GM12874 (cell line): ENCODE data around the gene EGF.

Experiments used
- CTCF ChIP-seq: IDR thresholded peaks from 2 replicates; pipeline ENCODE4 v1.5.1; 2011; ENCODE audit warnings: low read depth, mild to moderate bottlenecking, control low read depth, low read length, moderate library complexity; ENCODE audit not compliant: insufficient read depth

Gene EGF

GRCh38 chr4:109947918-109948317 lies 35.2 kb downstream of the EGF start:
- no peak for TF ChIP-seq CTCF

- no peak for TF ChIP-seq CTCF
Measured at GRCh38 chr4:109952612-109953011, 39.9 kb downstream of the EGF start.

GRCh38 chr4:109953556-109953955 lies 40.9 kb downstream of the EGF start:
- TF ChIP-seq CTCF, result no peak

GRCh38 chr4:109955146-109955545 lies 42.5 kb downstream of the EGF start:
- TF ChIP-seq CTCF, result no peak

- TF ChIP-seq CTCF, result no peak
Measured at GRCh38 chr4:109957227-109957626, 44.5 kb downstream of the EGF start.

GRCh38 chr4:109959195-109959594 lies 46.5 kb downstream of the EGF start:
- no peak for TF ChIP-seq CTCF

- TF ChIP-seq CTCF, result no peak
Measured at GRCh38 chr4:109962401-109962800, 49.7 kb downstream of the EGF start.
